Measurements from ENCODE around the gene ZNF227.
"Not testable (repeated sequence)": the region's sequence is repeated elsewhere in the genome, so short reads cannot be mapped to it uniquely, and the experiment has no call there.

ZNF227 gene

DNA sequence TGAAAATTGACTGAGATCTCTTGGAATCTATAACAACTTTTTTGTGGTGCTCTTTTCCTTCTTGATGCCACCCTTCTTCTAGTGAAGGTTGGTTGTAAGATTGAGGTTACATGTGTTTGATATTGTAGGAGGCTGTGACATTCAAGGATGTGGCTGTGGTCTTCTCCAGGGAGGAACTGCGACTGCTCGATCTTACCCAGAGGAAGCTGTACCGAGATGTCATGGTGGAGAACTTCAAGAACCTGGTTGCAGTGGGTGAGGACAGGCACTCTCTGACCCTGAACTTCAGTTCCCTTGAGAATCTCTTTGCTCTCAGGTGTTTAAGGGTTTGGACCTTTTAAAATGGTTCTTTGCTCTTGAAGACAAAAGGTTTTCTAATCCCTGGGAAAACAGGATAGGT is 16.0 kb downstream of the ZNF227 start:
- H3K79me2 ChIP-seq (ENCODE audit: low read length) = no peaks in the 10 kb centered on the region
- TF ChIP-seq EZH2phosphoT487 (IDR thresholded peaks at IDR 0.05; ENCODE audit: low read depth) = no peak
- TF ChIP-seq, protein P1, sequence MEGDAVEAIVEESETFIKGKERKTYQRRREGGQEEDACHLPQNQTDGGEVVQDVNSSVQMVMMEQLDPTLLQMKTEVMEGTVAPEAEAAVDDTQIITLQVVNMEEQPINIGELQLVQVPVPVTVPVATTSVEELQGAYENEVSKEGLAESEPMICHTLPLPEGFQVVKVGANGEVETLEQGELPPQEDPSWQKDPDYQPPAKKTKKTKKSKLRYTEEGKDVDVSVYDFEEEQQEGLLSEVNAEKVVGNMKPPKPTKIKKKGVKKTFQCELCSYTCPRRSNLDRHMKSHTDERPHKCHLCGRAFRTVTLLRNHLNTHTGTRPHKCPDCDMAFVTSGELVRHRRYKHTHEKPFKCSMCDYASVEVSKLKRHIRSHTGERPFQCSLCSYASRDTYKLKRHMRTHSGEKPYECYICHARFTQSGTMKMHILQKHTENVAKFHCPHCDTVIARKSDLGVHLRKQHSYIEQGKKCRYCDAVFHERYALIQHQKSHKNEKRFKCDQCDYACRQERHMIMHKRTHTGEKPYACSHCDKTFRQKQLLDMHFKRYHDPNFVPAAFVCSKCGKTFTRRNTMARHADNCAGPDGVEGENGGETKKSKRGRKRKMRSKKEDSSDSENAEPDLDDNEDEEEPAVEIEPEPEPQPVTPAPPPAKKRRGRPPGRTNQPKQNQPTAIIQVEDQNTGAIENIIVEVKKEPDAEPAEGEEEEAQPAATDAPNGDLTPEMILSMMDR (IDR thresholded peaks at IDR 0.05; ENCODE audit: low read depth, low read length) = no peak
- peaks cover 59% of the 10 kb centered on the region for H3K36me3 ChIP-seq (replicated peaks; ENCODE audit: low read depth, low read length)
- H2AFZ ChIP-seq (ENCODE audit: low read depth, low read length) = no peak overlapping the region
- no peak overlapping the region for H3K4me2 ChIP-seq (ENCODE audit: low read length)
- no peaks in the 10 kb centered on the region for H4K20me1 ChIP-seq (ENCODE audit: insufficient read depth, low read length)
- H3K27ac ChIP-seq (ENCODE audit: low read length) = no peak overlapping the region
- H3K4me1 ChIP-seq (ENCODE audit: low read length) = no peaks in the 10 kb centered on the region
- no peak overlapping the region for H3K9ac ChIP-seq (ENCODE audit: low read length)
- no peaks in the 10 kb centered on the region for H3K27me3 ChIP-seq (ENCODE audit: low read depth, low read length)
- peaks cover 12% of the 10 kb centered on the region; the same call in 1 of the 2 replicates for H3K9me3 ChIP-seq (ENCODE audit: insufficient read depth, low read length)
- H3K4me3 ChIP-seq (ENCODE audit: low read length) = no peak overlapping the region

DNA sequence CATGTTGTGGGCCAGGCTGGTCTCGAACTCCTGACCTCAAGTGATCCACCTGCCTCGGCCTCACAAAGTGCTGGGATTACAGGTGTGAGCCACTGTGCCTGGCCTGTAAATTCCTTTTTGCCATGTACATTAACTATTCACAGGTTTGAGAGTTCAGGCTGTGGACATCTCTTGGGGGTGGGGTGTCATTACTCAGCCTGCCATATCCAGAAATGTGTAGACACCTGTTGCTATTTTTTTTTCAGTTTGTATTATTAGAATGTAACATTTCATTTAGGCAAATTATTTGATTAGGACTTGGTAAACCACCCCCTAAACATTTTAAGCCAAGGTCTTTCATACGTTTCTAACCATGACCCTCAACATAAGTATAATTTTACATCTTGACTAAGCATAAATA is 20.5 kb downstream of the ZNF227 start:
- Histone ChIP-seq H4K20me1 (ENCODE audit: insufficient read depth, low read length) (no peaks in the 10 kb centered on the region), H3K27me3 (ENCODE audit: low read depth, low read length) (no peaks in the 10 kb centered on the region), H3K4me1 (ENCODE audit: low read length) (no peaks in the 10 kb centered on the region), H3K79me2 (ENCODE audit: low read length) (no peaks in the 10 kb centered on the region), H3K4me2 (ENCODE audit: low read length) (no peak overlapping the region), H3K9ac (ENCODE audit: low read length) (no peak overlapping the region), H3K27ac (ENCODE audit: low read length) (no peak overlapping the region), H3K9me3 (ENCODE audit: insufficient read depth, low read length) (peaks cover 43% of the 10 kb centered on the region), H3K36me3 (replicated peaks; ENCODE audit: low read depth, low read length) (peaks cover 92% of the 10 kb centered on the region), H3K4me3 (ENCODE audit: low read length) (no peak overlapping the region), H2AFZ (ENCODE audit: low read depth, low read length) (no peak overlapping the region)
- TF ChIP-seq, protein P1 (IDR thresholded peaks at IDR 0.05; ENCODE audit: low read depth, low read length) = no peak
- TF ChIP-seq EZH2phosphoT487 (IDR thresholded peaks at IDR 0.05; ENCODE audit: low read depth) = no peak

DNA sequence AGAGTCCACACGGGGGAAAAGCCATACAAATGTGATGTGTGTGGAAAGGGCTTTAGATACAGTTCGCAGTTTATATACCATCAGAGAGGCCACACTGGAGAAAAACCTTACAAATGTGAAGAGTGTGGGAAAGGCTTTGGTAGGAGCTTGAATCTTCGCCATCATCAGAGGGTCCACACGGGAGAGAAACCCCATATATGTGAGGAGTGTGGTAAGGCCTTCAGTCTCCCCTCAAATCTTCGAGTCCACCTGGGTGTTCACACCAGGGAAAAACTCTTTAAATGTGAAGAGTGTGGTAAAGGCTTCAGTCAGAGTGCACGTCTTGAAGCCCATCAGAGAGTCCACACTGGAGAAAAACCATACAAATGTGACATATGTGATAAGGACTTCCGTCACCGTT is 24.1 kb downstream of the ZNF227 start:
- Histone ChIP-seq H3K4me1 (ENCODE audit: low read length) (no peaks in the 10 kb centered on the region), H3K9me3 (ENCODE audit: insufficient read depth, low read length) (peaks cover 41% of the 10 kb centered on the region), H3K36me3 (replicated peaks; ENCODE audit: low read depth, low read length) (peaks cover 83% of the 10 kb centered on the region), H3K4me2 (ENCODE audit: low read length) (no peak overlapping the region), H2AFZ (ENCODE audit: low read depth, low read length) (no peak overlapping the region), H3K9ac (ENCODE audit: low read length) (no peak overlapping the region), H4K20me1 (ENCODE audit: insufficient read depth, low read length) (no peaks in the 10 kb centered on the region), H3K27me3 (ENCODE audit: low read depth, low read length) (no peaks in the 10 kb centered on the region), H3K79me2 (ENCODE audit: low read length) (no peaks in the 10 kb centered on the region), H3K27ac (ENCODE audit: low read length) (no peak overlapping the region), H3K4me3 (ENCODE audit: low read length) (no peak overlapping the region)
- TF ChIP-seq, protein P1 (IDR thresholded peaks at IDR 0.05; ENCODE audit: low read depth, low read length) = no peak
- TF ChIP-seq EZH2phosphoT487 (IDR thresholded peaks at IDR 0.05; ENCODE audit: low read depth) = no peak

DNA sequence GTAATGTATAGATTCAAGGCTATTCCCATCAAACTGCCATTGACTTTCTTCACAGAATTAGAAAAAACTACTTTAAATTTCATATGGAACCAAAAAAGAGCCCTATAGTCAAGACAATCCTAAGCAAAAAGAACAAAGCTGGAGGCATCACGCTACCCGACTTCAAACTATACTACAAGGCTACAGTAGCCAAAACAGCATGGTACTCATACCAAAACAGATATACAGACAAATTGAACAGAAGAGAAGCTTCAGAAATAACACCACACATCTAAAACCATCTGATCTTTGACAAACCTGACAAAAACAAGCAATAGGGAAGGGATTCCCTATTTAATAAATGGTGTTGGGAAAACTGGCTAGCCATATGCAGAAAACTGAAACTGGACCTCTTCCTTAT is 40.0 kb downstream of the ZNF227 start:
- not testable (repeated sequence) for H3K79me2 ChIP-seq (ENCODE audit: low read length); H3K4me1 ChIP-seq (ENCODE audit: low read length); H3K4me2 ChIP-seq (ENCODE audit: low read length); H3K4me3 ChIP-seq (ENCODE audit: low read length); H3K9ac ChIP-seq (ENCODE audit: low read length); H4K20me1 ChIP-seq (ENCODE audit: insufficient read depth, low read length); H3K27me3 ChIP-seq (ENCODE audit: low read depth, low read length); H2AFZ ChIP-seq (ENCODE audit: low read depth, low read length); H3K27ac ChIP-seq (ENCODE audit: low read length)
- peaks cover 14% of the 10 kb centered on the region for H3K36me3 ChIP-seq (replicated peaks; ENCODE audit: low read depth, low read length)
- peaks cover 45% of the 10 kb centered on the region; the same call in 1 of the 2 replicates for H3K9me3 ChIP-seq (ENCODE audit: insufficient read depth, low read length)

DNA sequence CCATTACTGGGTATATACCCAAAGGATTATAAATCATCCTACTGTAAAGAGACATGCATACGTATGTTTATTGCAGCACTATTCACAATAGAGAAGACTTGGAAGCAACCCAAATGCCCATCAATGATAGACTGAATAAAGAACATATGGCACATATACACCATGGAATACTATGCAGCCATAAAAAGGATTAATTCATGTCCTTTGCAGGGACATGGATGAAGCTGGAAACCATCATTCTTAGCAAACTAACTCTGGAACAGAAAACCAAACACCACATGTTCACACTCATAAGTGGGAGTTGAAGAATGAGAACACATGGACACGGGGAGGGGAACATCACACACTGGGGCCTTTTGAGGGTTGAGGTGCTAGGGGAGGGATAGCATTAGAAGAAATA is 41.1 kb downstream of the ZNF227 start:
- not testable (repeated sequence) for H3K4me3 ChIP-seq (ENCODE audit: low read length); H3K79me2 ChIP-seq (ENCODE audit: low read length); H2AFZ ChIP-seq (ENCODE audit: low read depth, low read length); H3K9ac ChIP-seq (ENCODE audit: low read length); H3K27ac ChIP-seq (ENCODE audit: low read length); H3K27me3 ChIP-seq (ENCODE audit: low read depth, low read length); H3K36me3 ChIP-seq (replicated peaks; ENCODE audit: low read depth, low read length); H3K4me2 ChIP-seq (ENCODE audit: low read length); H4K20me1 ChIP-seq (ENCODE audit: insufficient read depth, low read length); H3K4me1 ChIP-seq (ENCODE audit: low read length)
- peaks cover 40% of the 10 kb centered on the region; the same call in 1 of the 2 replicates for H3K9me3 ChIP-seq (ENCODE audit: insufficient read depth, low read length)
